Measurements from ENCODE around the gene THSD7B.

Gene THSD7B

DNA sequence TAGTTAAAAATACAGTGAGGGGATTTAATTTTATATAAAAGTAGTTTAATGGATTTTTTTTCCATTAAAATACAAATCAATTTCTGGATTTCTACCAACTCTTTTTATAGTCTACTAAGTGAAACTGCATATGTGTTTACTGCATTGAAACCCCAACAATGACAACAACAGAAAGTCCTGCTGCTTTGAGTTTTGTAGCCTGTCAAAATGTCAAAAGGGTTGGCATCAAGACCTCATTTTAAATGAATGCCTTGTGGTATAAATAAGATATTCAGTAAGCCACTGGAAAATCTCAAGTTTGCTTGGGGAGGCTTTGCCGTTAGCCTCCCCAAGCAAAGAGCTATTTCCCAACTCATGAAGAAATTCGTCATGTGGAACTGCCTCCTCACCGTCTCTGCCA is 758.6 kb downstream of the THSD7B start:
- no peak for TF ChIP-seq TEAD4 (IDR thresholded peaks at IDR 0.05)
- TF ChIP-seq ZBTB7A (IDR thresholded peaks at IDR 0.05; ENCODE audit: low read depth), result no peak
- no peak for TF ChIP-seq TCF12 (IDR thresholded peaks at IDR 0.05; ENCODE audit: low read depth)
- no peak for TF ChIP-seq YY1 (IDR thresholded peaks at IDR 0.05; ENCODE audit: low read depth)
- no peak for TF ChIP-seq NFIC (IDR thresholded peaks at IDR 0.05)

- TF ChIP-seq EGR1 (IDR thresholded peaks at IDR 0.05), result no peak
- no peak for TF ChIP-seq ZBTB7A (IDR thresholded peaks at IDR 0.05; ENCODE audit: low read depth)
- no peak for TF ChIP-seq REST (IDR thresholded peaks at IDR 0.05; ENCODE audit: low read depth)
- TF ChIP-seq, protein P1, sequence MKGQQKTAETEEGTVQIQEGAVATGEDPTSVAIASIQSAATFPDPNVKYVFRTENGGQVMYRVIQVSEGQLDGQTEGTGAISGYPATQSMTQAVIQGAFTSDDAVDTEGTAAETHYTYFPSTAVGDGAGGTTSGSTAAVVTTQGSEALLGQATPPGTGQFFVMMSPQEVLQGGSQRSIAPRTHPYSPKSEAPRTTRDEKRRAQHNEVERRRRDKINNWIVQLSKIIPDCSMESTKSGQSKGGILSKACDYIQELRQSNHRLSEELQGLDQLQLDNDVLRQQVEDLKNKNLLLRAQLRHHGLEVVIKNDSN (IDR thresholded peaks at IDR 0.05), result no peak
- no peak for TF ChIP-seq TAF1 (IDR thresholded peaks at IDR 0.05; ENCODE audit: low read depth)
- TF ChIP-seq, protein P2, sequence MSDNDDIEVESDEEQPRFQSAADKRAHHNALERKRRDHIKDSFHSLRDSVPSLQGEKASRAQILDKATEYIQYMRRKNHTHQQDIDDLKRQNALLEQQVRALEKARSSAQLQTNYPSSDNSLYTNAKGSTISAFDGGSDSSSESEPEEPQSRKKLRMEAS (IDR thresholded peaks at IDR 0.05), result no peak
- no peak for TF ChIP-seq YY1 (IDR thresholded peaks at IDR 0.05; ENCODE audit: low read depth)
- no peak for TF ChIP-seq CEBPB (IDR thresholded peaks at IDR 0.05)
- TF ChIP-seq CREB1 (IDR thresholded peaks at IDR 0.05; ENCODE audit: low read depth), result no peak
- TF ChIP-seq FOXM1 (IDR thresholded peaks at IDR 0.05; ENCODE audit: borderline replicate concordance, low read depth), result no peak
- TF ChIP-seq RAD21 (IDR thresholded peaks at IDR 0.05; ENCODE audit: low read depth), result no peak
- TF ChIP-seq TCF12 (IDR thresholded peaks at IDR 0.05; ENCODE audit: low read depth), result no peak
- no peak for TF ChIP-seq NFIC (IDR thresholded peaks at IDR 0.05)
- no peak for TF ChIP-seq TEAD4 (IDR thresholded peaks at IDR 0.05)
These were observed 759.8 kb downstream of the THSD7B start for GRCh38 chr2:137525132-137525531.

- TF ChIP-seq RAD21 (IDR thresholded peaks at IDR 0.05; ENCODE audit: low read depth), result no peak
- TF ChIP-seq, protein P2 (IDR thresholded peaks at IDR 0.05), result no peak
- TF ChIP-seq, protein P1 (IDR thresholded peaks at IDR 0.05), result no peak
- TF ChIP-seq FOXM1 (IDR thresholded peaks at IDR 0.05; ENCODE audit: borderline replicate concordance, low read depth), result no peak
- TF ChIP-seq NFIC (IDR thresholded peaks at IDR 0.05), result no peak
- TF ChIP-seq ZBTB7A (IDR thresholded peaks at IDR 0.05; ENCODE audit: low read depth), result no peak
- TF ChIP-seq TAF1 (IDR thresholded peaks at IDR 0.05; ENCODE audit: low read depth), result no peak
These were observed 760.4 kb downstream of the THSD7B start for GRCh38 chr2:137525641-137526190.

GRCh38 chr2:137535897-137536296 is 770.6 kb downstream of the THSD7B start:
- TF ChIP-seq TEAD4 (IDR thresholded peaks at IDR 0.05), result no peak
- no peak for TF ChIP-seq CEBPB (IDR thresholded peaks at IDR 0.05)
- TF ChIP-seq EP300 (IDR thresholded peaks at IDR 0.05; ENCODE audit: borderline replicate concordance), result no peak
- TF ChIP-seq TCF12 (IDR thresholded peaks at IDR 0.05; ENCODE audit: low read depth), result no peak
- TF ChIP-seq FOXM1 (IDR thresholded peaks at IDR 0.05; ENCODE audit: borderline replicate concordance, low read depth), result no peak
- no peak for TF ChIP-seq YY1 (IDR thresholded peaks at IDR 0.05; ENCODE audit: low read depth)
- no peak for TF ChIP-seq TAF1 (IDR thresholded peaks at IDR 0.05; ENCODE audit: low read depth)
- no peak for TF ChIP-seq NFIC (IDR thresholded peaks at IDR 0.05)
- TF ChIP-seq, protein P2 (IDR thresholded peaks at IDR 0.05), result no peak
- TF ChIP-seq RAD21 (IDR thresholded peaks at IDR 0.05; ENCODE audit: low read depth), result no peak
- TF ChIP-seq, protein P1 (IDR thresholded peaks at IDR 0.05), result no peak

DNA sequence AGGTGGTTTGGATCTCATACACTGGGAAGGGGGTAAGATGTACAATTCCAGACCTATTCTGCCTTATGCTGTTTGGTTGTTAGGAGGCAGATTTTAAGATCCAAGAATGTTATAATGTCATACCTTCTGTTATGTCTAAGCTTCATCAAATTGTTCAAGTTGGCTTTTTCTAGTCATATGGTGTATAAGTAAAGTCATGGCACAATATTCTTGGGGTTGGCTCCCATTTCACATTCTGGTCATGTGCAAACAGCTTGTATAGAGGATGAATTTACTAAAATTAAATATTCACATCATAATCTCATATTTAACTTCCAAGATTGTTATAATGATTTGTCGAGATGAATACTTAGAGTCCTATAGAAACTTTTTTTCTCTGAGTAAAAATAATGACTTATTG is 774.0 kb downstream of the THSD7B start:
- no peak for TF ChIP-seq ZBTB7A (IDR thresholded peaks at IDR 0.05; ENCODE audit: low read depth)
- TF ChIP-seq NFIC (IDR thresholded peaks at IDR 0.05), result no peak
- TF ChIP-seq REST (IDR thresholded peaks at IDR 0.05; ENCODE audit: low read depth), result no peak
- TF ChIP-seq EP300 (IDR thresholded peaks at IDR 0.05; ENCODE audit: borderline replicate concordance), result no peak
- TF ChIP-seq, protein P2 (IDR thresholded peaks at IDR 0.05), result no peak
- TF ChIP-seq TAF1 (IDR thresholded peaks at IDR 0.05; ENCODE audit: low read depth), result no peak
- TF ChIP-seq RAD21 (IDR thresholded peaks at IDR 0.05; ENCODE audit: low read depth), result no peak
- no peak for TF ChIP-seq TEAD4 (IDR thresholded peaks at IDR 0.05)
- TF ChIP-seq YY1 (IDR thresholded peaks at IDR 0.05; ENCODE audit: low read depth), result no peak
- TF ChIP-seq, protein P1 (IDR thresholded peaks at IDR 0.05), result no peak
- TF ChIP-seq TCF12 (IDR thresholded peaks at IDR 0.05; ENCODE audit: low read depth), result no peak
- TF ChIP-seq EGR1 (IDR thresholded peaks at IDR 0.05), result no peak
- no peak for TF ChIP-seq FOXM1 (IDR thresholded peaks at IDR 0.05; ENCODE audit: borderline replicate concordance, low read depth)
- TF ChIP-seq CREB1 (IDR thresholded peaks at IDR 0.05; ENCODE audit: low read depth), result no peak
- TF ChIP-seq CEBPB (IDR thresholded peaks at IDR 0.05), result no peak
